ENCODE measurements around the gene CAMTA1.

- TF ChIP-seq CTCF (IDR thresholded peaks at IDR 0.05) = no peak
- TF ChIP-seq POLR2AphosphoS5 (IDR thresholded peaks at IDR 0.05; ENCODE audit: insufficient read depth in 1 of 2, low read depth in 1 of 2) = no peak
- no peak for TF ChIP-seq POLR2A (IDR thresholded peaks at IDR 0.05)
Measured at GRCh38 chr1:7279769-7280168, 494.5 kb downstream of the CAMTA1 start.
